Measurements from ENCODE around the gene SP6. TPM values are rescaled to one million over a fixed set of nuclear protein-coding genes. Genes with fewer than 3 reads are reported as not detected.

Gene SP6
- total and polyA plus RNA-seq, 4 donors = 0.03 to 0.09 (median 0.06) TPM

- Histone ChIP-seq H3K9ac (ENCODE audit: low read depth in 1 of 2, low read length in 2 of 2) (no peak overlapping the region), H3K4me3 (ENCODE audit: low read depth in 1 of 3, low read length in 3 of 3) (no peak overlapping the region), H3K27me3 (ENCODE audit: control insufficient read depth in 4 of 4, insufficient read depth in 4 of 4, low read length in 3 of 4) (no peaks in the 10 kb centered on the region), H3K36me3 (ENCODE audit: control insufficient read depth in 4 of 4, insufficient read depth in 3 of 4, low read depth in 1 of 4, low read length in 3 of 4) (peaks cover 0 to 6% (median 1%) of the 10 kb centered on the region in 4 donors), H3K27ac (ENCODE audit: low read depth in 1 of 2, low read length in 2 of 2) (no peak overlapping the region), H3K4me1 (ENCODE audit: control insufficient read depth in 4 of 4, insufficient read depth in 4 of 4, low read length in 3 of 4) (no peaks in the 10 kb centered on the region), H3K9me3 (ENCODE audit: control insufficient read depth in 4 of 4, low read length in 3 of 4) (no peaks in the 10 kb centered on the region)
- DNase-seq (ENCODE audit: low spot score) = no peak
- TF ChIP-seq HNF4A (conservative IDR thresholded peaks at IDR 0.05) = no peak
- TF ChIP-seq YY1 (IDR thresholded peaks at IDR 0.05) = no peak
- TF ChIP-seq TAF1 (conservative IDR thresholded peaks at IDR 0.05) = no peak
- TF ChIP-seq RXRA (IDR thresholded peaks at IDR 0.05) = no peak
- TF ChIP-seq FOXA2 (IDR thresholded peaks at IDR 0.05) = no peak
- no peak for TF ChIP-seq ZBTB33 (IDR thresholded peaks at IDR 0.05)
- TF ChIP-seq EGR1 (IDR thresholded peaks at IDR 0.05; ENCODE audit: low read depth in 2 of 2) = no peak
- no peak for TF ChIP-seq GABPA (IDR thresholded peaks at IDR 0.05 in 1 of 2, conservative IDR thresholded peaks at IDR 0.05 in 1 of 2)
- TF ChIP-seq JUND (IDR thresholded peaks at IDR 0.05) = no peak
- no peak for TF ChIP-seq CTCF (IDR thresholded peaks at IDR 0.05; ENCODE audit: low read depth, low read length, missing input control)
- TF ChIP-seq REST (IDR thresholded peaks at IDR 0.05) = no peak
- WGBS = 90% methylated on average over 20 of the region's 20 CpGs
These were observed 42.7 kb downstream of the SP6 start for GRCh38 chr17:47808036-47808829.

GRCh38 chr17:47807421-47807820 is 43.5 kb downstream of the SP6 start:
- no peak overlapping the region for H3K27ac ChIP-seq (ENCODE audit: low read depth in 1 of 2, low read length in 2 of 2)
- no peaks in the 10 kb centered on the region for H3K4me1 ChIP-seq (ENCODE audit: control insufficient read depth in 4 of 4, insufficient read depth in 4 of 4, low read length in 3 of 4)
- 82% methylated on average over 11 of the region's 11 CpGs for WGBS
- H3K9ac ChIP-seq (ENCODE audit: low read depth in 1 of 2, low read length in 2 of 2) = no peak overlapping the region
- H3K27me3 ChIP-seq (ENCODE audit: control insufficient read depth in 4 of 4, insufficient read depth in 4 of 4, low read length in 3 of 4) = no peaks in the 10 kb centered on the region
- TF ChIP-seq JUND (IDR thresholded peaks at IDR 0.05) (no peak), HNF4A (conservative IDR thresholded peaks at IDR 0.05) (no peak), NR2F2 (IDR thresholded peaks at IDR 0.05) (no peak), RAD21 (IDR thresholded peaks at IDR 0.05) (no peak), GABPA (IDR thresholded peaks at IDR 0.05 in 1 of 2, conservative IDR thresholded peaks at IDR 0.05 in 1 of 2) (no peak), SP1 (IDR thresholded peaks at IDR 0.05) (no peak), ATF3 (IDR thresholded peaks at IDR 0.05) (no peak), RXRA (IDR thresholded peaks at IDR 0.05) (no peak), EGR1 (IDR thresholded peaks at IDR 0.05; ENCODE audit: low read depth in 2 of 2) (no peak), TAF1 (conservative IDR thresholded peaks at IDR 0.05) (no peak), YY1 (IDR thresholded peaks at IDR 0.05) (no peak)
- peaks cover 0 to 6% (median 1%) of the 10 kb centered on the region in 4 donors for H3K36me3 ChIP-seq (ENCODE audit: control insufficient read depth in 4 of 4, insufficient read depth in 3 of 4, low read depth in 1 of 4, low read length in 3 of 4)
- no peak overlapping the region for H3K4me3 ChIP-seq (ENCODE audit: low read depth in 1 of 3, low read length in 3 of 3)
- no peak for DNase-seq (ENCODE audit: low spot score)
- H3K9me3 ChIP-seq (ENCODE audit: control insufficient read depth in 4 of 4, low read length in 3 of 4) = no peaks in the 10 kb centered on the region

All from liver (tissue), 9 donors.